GM12864 (cell line): ENCODE results near the gene RAB24.

Experiments
- DNase-seq: peaks from one replicate; pipeline ENCODE4 v3.0.0-alpha.2; 2011; ENCODE audit warnings: low read depth
- H3K4me3 ChIP-seq: 2 replicates; pipeline ENCODE4 v1.5.1; 2011; ENCODE audit warnings: mild to moderate bottlenecking, low read depth, low read length, control low read depth
- CTCF ChIP-seq: IDR thresholded peaks from 2 replicates; pipeline ENCODE4 v1.5.1; 2011; ENCODE audit warnings: low read depth, mild to moderate bottlenecking, moderate library complexity, low read length, control low read depth, inconsistent platforms; ENCODE audit errors: missing control alignments

The RAB24 gene

DNA sequence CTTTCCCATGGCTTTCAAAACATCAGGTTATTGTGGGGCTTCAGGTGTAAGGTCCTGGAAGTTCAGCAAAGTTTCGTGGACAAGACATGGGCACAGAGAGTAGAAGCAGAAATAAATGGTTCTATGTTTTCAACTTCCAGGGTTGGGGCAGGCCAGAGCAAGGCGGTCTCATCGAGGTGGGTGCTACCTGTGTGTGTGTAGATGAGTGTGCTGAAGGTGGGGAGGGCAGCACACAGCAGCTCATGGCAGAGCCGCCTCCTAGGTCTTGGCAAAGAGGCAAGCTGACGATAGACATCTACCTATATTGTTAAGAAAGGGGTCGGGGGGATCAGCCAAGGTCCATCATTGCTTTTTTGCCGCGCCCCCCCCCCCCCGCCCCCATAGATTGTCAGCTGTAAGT lies 3.8 kb downstream of the RAB24 start:
- DNase-seq = no peak
- no peak overlapping the region for H3K4me3 ChIP-seq
- no peak for TF ChIP-seq CTCF

DNA sequence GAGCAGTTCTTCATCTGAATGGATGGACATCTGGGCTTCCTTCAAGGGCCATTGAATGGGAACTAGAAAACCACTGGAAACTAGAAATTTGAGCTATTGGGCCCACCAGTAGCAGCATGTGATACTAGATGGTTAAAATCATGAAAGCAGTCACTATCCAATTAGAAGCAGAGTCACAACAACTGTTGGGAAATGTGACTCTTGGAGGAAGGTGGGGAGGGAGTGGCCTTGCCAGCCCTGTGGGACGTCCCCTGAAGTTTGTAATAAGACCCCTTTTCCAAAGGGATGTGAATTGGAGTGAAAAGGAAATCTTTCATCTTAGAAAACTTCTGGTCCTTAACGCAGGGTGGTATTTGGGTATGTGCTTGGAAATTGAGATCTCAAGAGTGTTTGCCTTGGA lies 5.6 kb downstream of the RAB24 start:
- no peak for DNase-seq
- no peak overlapping the region for H3K4me3 ChIP-seq
- no peak for TF ChIP-seq CTCF

DNA sequence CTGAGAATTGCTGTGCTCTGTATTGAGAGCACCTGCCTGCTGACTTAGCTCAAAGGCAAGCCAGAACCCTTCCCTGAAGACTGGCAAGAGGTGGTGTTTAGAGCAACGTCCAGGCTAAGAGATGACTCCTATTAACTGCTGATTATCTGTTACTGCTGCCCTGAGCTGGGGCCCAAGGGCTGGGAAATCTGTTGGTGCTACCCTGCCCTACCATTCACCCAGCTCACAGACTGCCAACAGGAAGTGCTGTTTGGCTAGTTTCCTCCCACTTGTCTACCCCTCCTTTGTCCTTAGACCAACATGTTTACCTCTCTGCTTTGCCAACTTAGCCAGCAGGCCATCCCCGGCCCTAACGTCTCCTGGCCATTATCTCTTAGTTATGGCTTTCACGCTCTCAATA lies 6.9 kb downstream of the RAB24 start:
- no peak overlapping the region for H3K4me3 ChIP-seq
- DNase-seq = no peak
- no peak for TF ChIP-seq CTCF

GRCh38 chr5:177295924-177296323 lies 7.6 kb downstream of the RAB24 start:
- H3K4me3 ChIP-seq = no peak overlapping the region
- TF ChIP-seq CTCF = no peak
- DNase-seq = no peak

DNA sequence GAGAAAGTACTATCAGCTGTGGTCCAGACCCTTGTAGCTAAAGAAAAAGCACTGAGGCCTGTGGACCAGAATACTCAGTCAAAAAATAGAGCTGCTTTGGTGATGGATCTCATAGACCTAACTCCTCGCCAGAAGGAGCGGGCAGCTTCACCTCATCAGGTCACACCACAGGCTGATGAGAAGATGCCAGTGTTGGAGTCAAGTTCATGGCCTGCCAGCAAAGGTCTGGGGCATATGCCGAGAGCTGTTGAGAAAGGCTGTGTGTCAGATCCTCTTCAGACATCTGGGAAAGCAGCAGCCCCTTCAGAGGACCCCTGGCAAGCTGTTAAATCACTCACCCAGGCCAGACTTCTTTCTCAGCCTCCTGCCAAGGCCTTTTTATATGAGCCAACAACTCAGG lies 8.9 kb downstream of the RAB24 start:
- no peak overlapping the region for H3K4me3 ChIP-seq
- no peak for DNase-seq
- TF ChIP-seq CTCF = no peak

GRCh38 chr5:177293819-177294581 lies 9.5 kb downstream of the RAB24 start:
- TF ChIP-seq CTCF = no peak
- no peak overlapping the region for H3K4me3 ChIP-seq
- DNase-seq = no peak

DNA sequence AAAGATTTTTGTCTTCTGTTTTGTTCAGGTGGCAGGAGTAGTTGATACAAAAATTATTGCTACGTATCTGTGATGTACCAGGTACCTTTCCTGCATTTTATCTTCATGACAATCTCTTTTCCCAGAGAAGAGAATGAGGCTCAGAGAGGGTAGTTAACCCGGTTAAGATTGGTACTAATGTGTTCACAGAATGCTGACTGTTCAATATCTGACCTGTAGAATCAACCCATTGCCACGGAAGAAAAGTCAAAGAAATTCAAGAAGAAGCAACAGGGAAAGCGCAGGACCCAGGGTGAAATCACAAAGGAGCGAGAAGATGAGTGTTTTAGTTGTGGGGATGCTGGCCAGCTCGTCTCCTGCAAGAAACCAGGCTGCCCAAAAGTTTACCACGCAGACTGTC lies 11.8 kb downstream of the RAB24 start:
- H3K4me3 ChIP-seq = no peak overlapping the region
- no peak for TF ChIP-seq CTCF
- DNase-seq = no peak
